ENCODE data around the gene NCKAP5L.

- TF ChIP-seq CTCF (IDR thresholded peaks at IDR 0.05; ENCODE audit: insufficient read depth, low read length, poor library complexity, severe bottlenecking) (no peak), EZH2phosphoT487 (conservative IDR thresholded peaks at IDR 0.05; ENCODE audit: low read length) (no peak)
Observed at GRCh38 chr12:49843876-49844437, 15.7 kb upstream of the NCKAP5L start.

Measured in SU-DHL-6 (cell line).